Stimulated activated CD8-positive, alpha-beta memory T cell treated with anti-CD3 and anti-CD28 coated beads, Interleukin-15, amount 100 ng/mL, for 1 hour (primary cell): ENCODE data around the gene CAPN5.

Source experiments
- DNase-seq: peaks from one replicate; pipeline ENCODE4 v3.0.0-alpha.2; 2020; ENCODE audit warnings: low read depth

The CAPN5 gene

GRCh38 chr11:77151804-77152509 is 85.2 kb downstream of the CAPN5 start:
- peak; percentile 2 for DNase-seq

- no peak for DNase-seq
Measured at GRCh38 chr11:77152846-77153245, 86.1 kb downstream of the CAPN5 start.

DNA sequence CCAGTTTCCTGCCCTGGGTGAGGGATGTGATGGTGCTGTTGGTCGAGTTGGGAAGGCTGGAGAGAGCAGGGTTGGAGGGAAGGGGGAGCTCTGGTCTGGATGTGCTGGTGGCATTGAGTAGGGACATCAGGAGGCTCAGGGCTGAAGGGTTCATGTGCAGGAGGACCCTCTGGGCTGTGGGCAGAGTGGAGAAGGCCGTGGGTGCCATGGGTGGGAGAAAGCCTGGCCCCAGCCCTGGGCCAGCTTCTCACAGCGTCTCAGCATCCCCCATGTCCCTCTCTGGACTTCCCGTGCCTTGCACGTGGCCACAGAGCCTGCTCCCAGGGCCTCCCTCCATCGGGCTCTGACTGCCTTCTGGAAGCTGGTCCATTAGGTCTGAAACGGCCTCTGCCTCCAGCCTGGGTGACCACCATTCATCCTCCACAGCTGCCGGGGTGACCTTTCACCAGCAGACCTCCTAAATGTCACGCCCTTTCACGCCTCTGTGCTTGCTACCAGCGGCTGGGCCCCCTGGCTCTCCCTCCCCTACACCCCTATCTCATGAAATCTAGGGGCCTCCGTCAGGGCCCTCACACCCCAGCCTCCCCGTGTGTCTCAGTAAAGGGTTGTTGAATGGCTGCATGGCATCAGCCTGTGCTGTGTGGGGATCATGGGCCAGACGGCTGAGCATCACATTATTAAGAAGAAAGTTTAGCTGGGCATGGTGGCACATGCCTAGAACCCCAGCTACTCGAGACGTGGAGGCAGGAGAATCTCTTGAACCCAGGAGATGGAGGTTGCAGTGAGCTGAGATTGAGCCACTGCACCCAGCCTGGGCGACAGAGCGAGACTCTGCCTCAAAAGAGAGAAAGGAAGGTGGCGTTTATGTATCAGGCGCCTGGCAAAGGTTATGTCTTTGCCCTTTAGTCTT is 86.8 kb downstream of the CAPN5 start:
- no peak for DNase-seq

GRCh38 chr11:77154381-77155081 is 87.8 kb downstream of the CAPN5 start:
- DNase-seq, result no peak

DNA sequence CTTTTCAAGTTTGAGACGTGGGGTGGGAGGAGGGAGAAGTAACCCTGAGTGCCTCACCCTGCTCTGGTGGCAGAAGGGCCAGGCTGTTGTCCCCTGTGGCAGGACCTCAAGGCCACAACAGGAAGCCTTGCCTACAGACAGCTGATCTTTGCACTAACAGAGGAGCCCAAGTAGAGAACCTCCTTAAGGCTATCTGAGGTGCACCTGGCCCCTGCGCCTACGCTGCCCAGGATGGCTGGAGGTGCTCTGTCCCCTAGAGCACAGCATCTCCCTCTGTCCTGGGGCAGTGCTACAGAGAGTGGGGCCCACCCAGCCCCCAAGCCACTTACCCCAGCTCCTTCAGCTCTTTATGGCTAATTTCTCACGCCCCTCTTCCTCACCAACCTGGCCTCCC is 88.3 kb downstream of the CAPN5 start:
- DNase-seq, result no peak

DNA sequence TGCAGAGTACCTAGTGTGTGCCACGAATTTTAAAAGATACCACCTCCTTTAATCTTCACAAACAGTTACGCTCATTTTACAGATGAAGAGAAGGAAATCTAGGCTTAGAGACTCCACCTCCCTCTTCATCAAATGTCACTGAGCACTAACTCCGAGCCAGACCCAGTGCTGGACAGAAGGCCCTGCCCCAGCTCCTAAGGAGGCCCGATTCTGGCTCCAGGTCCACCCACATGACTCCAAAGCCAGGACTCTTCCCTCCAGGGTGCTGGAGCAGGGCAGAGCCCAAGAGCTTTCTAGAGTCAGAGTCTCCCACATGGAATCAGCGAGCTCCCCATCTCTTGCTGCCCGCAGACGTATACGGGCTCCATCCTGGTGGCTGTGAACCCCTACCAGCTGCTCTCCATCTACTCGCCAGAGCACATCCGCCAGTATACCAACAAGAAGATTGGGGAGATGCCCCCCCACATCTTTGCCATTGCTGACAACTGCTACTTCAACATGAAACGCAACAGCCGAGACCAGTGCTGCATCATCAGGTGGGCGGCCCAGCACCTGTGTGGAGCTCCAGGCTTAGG is 88.9 kb downstream of the CAPN5 start:
- no peak for DNase-seq

DNA sequence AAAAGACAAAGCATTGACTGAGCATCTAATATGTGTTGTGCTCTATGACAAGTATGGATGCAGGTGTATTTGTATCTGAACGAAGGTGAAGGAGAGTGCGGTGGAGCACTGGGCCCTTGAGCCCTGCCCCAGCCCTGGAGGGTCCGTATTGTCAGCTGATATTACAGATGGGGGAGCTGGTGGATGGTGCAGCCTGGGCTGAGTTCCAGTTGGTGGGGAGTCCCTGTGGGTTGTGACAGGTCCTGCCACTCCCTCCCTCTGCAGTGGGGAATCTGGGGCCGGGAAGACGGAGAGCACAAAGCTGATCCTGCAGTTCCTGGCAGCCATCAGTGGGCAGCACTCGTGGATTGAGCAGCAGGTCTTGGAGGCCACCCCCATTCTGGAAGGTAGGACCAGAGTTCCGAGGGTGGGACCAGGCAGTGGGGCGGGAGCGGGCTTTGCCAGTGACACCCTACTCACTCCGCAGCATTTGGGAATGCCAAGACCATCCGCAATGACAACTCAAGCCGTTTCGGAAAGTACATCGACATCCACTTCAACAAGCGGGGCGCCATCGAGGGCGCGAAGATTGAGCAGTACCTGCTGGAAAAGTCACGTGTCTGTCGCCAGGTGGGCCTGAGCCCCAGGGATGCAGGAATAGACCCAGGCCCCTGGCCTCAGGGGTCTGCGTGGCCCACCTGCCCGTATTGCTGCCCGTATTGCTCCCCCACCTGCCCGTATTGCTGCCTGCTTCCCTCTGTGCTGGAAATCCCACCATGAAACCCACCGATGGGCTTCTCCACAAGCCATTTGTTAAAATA is 89.8 kb downstream of the CAPN5 start:
- DNase-seq, result no peak

GRCh38 chr11:77158041-77158695 is 91.4 kb downstream of the CAPN5 start:
- DNase-seq, result no peak

DNA sequence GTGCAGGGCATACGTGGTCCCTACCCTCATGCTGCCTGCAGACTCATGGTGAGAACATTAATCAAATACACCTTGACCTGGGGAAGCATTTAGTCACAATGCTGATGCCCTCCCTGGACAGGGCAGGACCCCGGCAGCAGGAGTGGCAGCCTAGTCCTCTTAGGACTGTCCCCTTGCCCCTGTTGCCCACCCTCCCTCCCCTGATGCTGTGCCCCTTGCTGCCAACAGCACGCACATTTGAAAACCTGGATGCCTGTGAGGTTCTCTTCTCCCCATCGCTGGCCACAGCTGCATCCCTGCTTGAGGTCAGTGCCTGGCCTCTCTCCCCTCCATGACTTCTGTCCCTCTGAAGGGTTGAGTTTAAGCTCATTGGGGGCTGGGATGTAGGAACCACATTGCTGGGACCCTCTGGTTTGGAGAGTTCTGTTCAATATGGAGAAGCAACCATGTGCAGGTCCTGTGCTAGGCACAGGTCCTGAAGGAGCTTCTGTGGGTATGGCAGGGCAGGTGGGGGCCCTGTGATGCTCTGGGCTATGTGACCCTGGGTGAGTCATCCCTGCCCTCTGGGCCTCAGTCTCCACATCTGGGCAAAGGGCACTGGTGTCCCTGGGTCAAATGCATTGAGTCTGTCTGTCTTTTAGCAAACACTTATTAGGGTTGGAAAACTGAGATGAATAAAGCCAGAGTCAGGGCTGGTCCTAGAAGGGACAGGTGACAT is 92.6 kb downstream of the CAPN5 start:
- DNase-seq, result no peak

DNA sequence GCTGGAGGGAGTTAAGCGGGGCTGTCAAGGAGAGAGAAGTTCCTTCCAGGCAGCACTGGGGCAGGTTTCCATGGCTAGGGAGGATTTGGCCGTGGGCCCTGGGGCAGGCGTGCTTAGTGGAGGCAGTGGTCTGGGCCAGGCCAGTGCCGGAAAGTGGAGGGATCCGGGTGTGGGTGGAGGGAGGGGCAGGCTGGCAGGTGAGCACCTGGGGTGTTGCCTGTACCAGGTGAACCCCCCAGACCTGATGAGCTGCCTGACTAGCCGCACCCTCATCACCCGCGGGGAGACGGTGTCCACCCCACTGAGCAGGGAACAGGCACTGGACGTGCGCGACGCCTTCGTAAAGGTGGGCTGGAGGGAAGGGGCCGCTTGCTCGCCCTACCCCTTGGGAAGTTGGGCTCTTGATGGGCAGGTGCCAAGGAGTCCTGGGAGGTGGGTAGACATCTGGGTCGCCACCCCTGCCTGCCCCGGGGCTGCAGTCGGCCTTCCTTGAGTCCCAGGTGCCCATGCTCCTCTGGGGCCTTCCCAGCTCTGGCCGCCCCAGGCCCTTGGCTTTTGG is 93.2 kb downstream of the CAPN5 start:
- DNase-seq, result no peak

- no peak for DNase-seq
Measured at GRCh38 chr11:77163271-77163670, 96.5 kb downstream of the CAPN5 start.

GRCh38 chr11:77165066-77165465 is 98.3 kb downstream of the CAPN5 start:
- DNase-seq, result no peak

- DNase-seq, result no peak
Measured at GRCh38 chr11:77166021-77166420, 99.2 kb downstream of the CAPN5 start.

GRCh38 chr11:77167111-77167626 is 100.4 kb downstream of the CAPN5 start:
- DNase-seq, result no peak

- DNase-seq, result no peak
Measured at GRCh38 chr11:77167791-77168190, 101.0 kb downstream of the CAPN5 start.

DNA sequence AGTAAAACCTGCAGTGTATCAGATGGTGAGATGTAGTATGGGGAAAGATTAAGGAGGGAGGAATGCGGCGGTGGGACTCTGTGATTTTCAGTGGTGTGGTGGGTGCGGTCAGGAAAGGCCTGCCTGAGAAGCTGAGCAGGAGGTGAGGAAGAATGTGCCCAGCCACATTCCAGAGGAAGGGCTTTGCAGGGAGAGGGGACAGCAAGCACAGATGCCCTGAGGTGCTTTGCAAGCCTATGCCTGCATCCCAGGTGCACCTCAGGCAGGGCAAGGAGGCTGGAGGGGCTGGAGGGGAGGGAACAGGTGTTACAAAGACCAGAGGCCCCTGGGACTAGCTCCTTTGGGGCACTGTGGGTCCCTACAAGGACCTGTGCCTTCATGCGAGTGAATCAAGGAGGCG is 103.3 kb downstream of the CAPN5 start:
- no peak for DNase-seq

DNA sequence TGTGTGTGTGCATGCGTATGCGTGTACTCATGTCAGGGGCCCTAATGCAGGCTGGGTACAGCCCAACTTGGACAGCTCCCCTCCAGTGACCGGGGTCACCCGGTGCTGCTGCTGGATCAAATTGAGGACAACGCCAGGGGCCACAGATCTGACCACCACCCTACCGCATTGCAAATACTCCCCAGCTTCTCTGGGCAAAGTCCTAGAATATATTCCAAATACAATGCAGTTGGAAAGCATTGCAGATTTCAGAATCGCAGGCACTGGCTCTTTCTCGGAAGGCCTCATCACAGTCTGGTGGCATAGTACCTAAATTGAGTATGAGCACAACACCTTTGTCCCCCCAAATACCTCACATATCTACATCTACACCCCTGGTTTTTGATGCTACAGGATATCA is 104.5 kb downstream of the CAPN5 start:
- DNase-seq, result no peak

- DNase-seq, result no peak
Measured at GRCh38 chr11:77171885-77172665, 105.3 kb downstream of the CAPN5 start.

DNA sequence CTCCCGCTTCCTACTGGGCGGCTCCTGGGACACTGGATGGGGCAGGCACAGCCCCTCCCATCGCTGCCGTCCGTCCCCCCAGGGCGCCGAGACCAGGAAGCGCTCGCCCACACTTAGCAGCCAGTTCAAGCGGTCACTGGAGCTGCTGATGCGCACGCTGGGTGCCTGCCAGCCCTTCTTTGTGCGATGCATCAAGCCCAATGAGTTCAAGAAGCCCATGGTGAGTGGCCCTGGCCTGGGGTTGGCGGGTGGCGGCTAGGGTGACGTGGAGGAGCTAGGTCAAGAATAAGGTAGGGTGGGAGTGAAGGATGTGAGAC is 105.9 kb downstream of the CAPN5 start:
- no peak for DNase-seq
